ENCODE results near the gene ST6GAL1.
A peak's percentile ranks its signal among the peaks of the same experiment; 100 is the strongest.
"Not testable (repeated sequence)": the region's sequence is repeated elsewhere in the genome, so short reads cannot be mapped to it uniquely, and the experiment has no call there.

ST6GAL1 gene, protein sequence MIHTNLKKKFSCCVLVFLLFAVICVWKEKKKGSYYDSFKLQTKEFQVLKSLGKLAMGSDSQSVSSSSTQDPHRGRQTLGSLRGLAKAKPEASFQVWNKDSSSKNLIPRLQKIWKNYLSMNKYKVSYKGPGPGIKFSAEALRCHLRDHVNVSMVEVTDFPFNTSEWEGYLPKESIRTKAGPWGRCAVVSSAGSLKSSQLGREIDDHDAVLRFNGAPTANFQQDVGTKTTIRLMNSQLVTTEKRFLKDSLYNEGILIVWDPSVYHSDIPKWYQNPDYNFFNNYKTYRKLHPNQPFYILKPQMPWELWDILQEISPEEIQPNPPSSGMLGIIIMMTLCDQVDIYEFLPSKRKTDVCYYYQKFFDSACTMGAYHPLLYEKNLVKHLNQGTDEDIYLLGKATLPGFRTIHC

DNA sequence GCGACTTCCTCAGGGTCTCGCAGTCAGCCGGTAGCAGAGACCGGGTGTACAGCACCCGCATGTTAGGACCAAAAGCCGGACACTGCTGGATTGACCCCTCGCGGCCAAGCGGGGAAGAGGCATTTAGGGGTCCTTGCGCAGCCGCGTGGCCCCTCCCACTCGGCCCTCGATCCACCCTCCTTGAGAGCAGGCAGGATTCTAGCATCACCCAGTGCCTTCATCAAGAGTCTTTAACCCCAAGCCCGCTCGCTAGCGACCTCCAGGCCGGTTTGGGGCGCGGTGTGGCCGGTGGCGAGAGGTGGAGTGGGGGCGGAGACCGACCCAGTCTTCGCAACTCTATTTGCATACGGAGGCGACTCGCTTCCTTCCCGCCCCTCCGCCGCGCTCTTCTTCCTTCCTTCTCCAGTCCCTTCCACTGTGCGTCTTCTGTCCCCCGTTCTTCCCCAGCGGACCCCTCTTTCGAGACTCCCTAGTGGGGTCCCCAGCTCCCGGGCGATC lies at the start of gene ST6GAL1:
Gene ST6GAL1 (plus strand): TSS at position 384 of the 498 bp plus-strand sequence. CDS start 112,178 bp downstream, outside the sequence.
- DNase-seq (ENCODE audit: low read depth): peak; percentile 48

DNA sequence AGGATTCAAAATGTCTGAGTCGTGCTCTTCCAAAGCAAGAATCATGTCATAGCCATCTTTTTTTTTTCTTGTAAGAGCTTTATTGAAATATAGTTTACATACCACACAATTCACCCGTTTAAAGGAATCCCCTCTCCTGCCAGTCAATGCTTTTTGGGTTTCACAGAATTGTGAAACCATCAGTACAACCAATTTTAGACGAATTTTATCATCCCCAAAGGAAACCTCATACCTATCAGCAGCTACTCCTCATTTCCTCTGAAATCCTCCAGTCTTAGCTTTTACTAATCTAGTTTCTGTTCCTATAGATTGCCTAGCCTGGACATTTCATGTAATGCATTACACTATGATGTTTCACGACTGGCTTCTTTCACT lies 48.2 kb upstream of the ST6GAL1 start:
- DNase-seq (ENCODE audit: low read depth): no peak

DNA sequence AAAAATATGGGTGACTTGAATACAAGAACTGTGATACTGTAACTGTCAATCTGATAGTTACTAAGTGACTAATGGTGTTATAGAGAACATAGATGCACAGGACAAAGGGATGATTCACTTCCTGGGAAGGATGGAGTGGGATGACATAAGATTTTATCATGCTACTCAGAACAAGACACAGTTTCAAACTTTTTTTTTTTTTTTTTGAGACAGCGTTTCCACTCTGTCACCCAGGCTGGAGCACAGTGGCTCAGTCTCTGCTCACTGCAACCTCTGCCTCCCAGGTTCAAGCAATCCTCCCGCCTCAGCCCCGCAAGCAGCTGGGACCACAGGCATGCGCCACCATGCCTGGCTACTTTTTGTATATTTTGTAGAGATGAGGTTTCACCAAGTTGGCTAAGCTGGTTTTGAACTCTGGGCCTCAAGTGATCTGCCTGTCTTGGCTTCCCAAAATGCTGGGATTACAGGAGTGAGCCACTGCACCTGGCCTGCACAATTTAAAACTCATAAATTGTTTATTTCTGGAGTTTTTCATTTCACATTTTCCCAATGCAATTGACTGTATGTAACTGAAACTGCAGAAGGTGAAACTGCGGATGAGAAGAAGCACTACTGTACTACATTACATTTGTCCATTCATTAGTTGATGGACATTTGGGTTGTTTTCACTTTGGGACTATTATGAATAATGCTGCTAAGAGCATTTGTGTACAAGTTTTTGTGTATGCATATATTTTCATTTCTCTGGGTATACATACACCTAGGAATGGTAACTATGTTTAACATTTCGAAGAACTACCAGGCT lies 47.2 kb upstream of the ST6GAL1 start:
- DNase-seq (ENCODE audit: low read depth): peak; percentile 37

DNA sequence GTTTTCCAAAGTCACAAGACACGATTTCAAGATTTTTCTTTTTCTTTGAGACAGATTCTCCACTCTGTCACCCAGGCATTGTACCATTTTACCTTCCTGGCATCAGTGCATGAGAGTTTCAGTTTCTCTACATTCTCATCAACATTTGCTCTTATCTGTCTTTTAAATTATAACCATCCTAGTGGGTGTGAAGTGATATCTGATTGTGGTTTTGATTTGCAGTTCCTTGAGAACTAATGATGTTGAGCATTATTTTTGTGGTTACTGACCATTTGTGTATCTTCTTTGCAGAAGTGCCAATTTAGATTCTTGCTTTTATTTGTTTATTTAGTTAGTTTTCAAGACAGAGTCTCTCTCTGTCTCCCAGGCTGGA lies 46.7 kb upstream of the ST6GAL1 start:
- no peak for DNase-seq (ENCODE audit: low read depth)

DNA sequence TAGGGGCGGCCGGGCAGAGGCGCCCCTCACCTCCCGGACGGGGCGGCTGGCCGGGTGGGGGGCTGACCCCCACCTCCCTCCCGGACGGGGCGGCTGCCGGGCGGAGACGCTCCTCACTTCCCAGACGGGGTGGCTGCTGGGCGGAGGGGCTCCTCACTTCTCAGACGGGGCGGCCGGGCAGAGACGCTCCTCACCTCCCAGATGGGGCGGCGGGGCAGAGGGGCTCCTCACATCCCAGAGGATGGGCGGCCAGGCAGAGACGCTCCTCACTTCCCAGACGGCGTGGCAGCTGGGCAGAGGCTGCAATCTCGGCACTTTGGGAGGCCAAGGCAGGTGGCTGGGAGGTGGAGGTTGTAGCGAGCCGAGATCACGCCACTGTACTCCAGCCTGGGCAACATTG lies 45.5 kb upstream of the ST6GAL1 start:
- DNase-seq (ENCODE audit: low read depth): not testable (repeated sequence)

DNA sequence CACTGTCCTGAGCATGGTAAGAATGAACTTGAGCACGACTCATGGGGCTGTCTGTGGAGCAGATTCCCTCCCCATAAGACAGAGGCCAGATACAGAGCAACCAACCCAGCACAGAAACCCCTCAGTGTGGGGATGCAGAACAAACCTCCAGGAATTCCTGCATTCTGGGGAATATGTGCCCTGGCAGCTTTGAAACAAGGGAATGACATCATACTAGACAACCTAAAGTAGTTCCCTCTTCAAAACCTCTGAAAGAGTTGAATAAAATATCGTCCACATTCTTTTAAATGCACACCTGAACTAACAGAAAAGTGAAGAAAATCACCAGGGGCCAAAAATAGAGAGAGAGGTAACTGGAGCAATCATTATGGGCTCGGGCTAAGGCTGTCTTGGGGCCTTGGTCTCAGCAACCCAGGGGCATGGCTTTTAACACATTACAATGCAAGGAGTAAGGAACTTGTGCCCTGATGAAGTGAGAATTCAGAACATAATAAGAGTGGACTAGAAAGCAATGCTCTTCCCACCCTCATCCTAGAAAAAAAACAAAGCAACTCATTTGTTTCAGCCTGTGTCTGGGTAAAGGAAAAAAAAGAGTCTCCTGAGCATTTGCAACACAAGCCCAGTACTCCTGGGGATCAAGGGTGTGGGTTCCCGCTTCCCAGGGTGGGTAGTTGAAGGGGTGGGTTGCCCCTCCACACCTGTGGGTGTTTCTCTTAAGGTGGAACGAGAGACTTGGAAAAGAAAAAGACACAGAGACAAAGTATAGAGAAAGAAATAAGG lies 43.9 kb upstream of the ST6GAL1 start:
- DNase-seq (ENCODE audit: low read depth): no peak

DNA sequence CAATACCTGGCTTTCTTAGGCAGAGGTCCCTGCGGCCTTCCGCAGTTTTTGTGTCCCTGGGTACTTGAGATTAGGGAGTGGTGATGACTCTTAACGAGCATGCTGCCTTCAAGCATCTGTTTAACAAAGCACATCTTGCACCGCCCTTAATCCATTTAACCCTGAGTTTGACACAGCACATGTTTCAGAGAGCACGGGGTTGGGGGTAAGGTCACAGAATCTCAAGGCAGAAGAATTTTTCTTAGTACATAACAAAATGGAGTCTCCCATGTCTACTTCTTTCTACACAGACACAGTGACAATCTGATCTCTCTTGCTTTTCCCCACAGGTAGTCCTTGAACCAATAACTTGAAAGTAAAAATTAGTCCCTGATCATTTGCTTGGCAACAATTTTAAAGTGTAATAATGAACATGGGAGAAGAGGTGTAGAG lies 42.8 kb upstream of the ST6GAL1 start:
- not testable (repeated sequence) for DNase-seq (ENCODE audit: low read depth)

DNA sequence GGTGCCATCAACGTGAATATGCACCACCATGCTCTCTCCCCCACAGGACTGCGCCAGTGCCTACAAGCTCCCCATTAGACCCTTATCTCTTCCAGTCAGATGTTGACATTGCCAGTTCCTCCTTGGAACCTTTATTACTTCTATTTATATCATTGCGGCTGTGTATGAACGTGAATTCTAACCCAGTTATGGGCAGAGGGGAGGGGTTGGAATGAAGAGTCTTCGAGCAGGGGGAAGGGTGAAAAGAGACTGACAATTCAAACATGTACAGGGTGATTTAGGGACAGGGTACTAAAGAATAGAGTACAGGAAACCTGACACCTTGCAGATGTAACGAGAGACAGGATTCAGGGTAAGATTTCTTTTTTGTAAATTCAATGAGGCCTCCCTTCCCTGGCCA lies 41.8 kb upstream of the ST6GAL1 start:
- no peak for DNase-seq (ENCODE audit: low read depth)

DNA sequence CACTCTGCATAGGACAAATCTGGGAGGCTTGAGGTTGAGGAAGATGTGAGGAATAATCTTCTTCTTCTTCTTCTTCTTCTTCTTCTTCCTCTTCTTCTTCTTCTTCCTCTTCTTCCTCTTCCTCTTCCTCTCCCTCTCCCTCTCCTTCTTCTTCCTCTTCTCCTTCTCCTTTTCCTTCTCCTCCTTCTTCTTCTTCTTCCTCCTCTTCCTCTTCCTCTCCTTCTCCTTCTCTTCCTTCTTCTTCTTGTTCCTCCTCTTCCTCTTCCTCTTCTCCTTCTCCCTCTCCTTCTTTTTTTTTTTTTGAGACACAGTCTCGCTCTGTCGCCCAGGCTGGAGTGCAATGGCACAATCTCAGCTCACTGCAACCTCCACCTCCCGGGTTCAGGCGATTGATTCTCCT lies 40.6 kb upstream of the ST6GAL1 start:
- not testable (repeated sequence) for DNase-seq (ENCODE audit: low read depth)

DNA sequence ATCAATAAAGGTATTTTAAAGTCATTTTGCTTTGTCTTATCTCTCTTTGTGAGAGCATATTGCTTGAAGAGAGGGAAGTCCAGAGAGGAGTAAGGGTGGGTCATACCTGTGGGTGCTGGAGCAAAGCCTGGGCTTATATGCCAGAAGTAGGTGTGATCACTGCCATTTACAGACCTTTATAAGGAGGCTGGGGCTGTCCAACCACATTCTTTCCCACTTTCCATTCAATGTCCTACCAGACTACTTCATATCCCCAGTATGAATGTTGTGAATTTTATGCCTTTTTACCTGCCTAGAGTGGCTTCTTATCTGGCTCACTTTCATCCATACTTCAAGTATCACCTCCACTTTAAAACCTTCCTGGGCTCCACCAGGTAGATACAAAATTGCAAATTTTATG lies 39.4 kb upstream of the ST6GAL1 start:
- no peak for DNase-seq (ENCODE audit: low read depth)

DNA sequence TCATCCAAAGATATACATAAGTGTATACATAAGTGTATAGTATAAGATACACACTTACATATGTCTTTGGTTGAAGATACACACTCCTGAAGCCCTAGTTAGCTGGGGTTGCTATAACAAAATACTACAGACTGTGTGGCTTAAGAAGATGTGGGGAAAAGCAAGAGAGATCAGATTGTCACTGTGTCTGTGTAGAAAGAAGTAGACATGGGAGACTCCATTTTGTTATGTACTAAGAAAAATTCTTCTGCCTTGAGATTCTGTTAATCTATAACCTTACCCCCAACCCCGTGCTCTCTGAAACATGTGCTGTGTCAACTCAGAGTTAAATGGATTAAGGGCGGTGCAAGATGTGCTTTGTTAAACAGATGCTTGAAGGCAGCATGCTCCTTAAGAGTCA lies 37.3 kb upstream of the ST6GAL1 start:
- DNase-seq (ENCODE audit: low read depth): not testable (repeated sequence)

DNA sequence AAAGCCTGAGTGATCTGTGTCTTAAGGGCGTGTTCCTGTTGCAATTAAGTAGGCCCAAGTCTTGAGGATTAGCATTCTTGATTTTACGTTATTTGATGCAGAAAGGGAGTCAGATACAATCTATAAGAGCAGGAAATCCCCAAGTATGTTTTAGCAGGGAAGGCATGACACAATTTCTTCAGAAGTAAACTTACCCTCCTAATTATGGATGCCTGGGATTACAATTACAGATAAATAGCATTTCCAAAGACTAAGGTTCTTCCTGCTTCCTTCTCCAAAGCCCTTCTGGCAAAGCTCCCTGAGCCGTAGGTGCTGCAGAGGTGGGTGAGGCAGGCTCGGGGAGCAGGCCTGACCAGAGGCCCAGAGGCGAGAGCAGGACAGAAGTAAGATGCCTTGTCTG lies 34.9 kb upstream of the ST6GAL1 start:
- DNase-seq (ENCODE audit: low read depth): no peak

DNA sequence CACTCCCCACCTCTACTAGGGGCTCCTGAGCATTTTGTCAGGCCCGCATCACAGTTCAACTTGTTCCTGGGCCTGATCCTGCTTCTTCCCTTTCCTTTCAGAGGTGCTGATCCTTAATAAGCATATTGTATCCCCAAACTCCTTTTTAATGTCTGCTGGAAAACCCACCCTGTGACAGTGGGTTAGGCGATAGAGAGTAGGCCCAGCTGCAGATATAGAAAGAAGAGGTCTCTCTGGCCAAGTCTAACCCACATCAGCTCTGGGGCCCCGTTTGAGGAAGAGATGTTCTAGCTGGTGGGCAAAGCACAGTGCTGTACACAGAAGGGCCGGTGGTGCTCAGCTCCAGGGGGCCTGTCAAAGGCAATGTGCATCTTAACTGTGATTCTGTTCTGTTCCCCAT lies 34.3 kb upstream of the ST6GAL1 start:
- no peak for DNase-seq (ENCODE audit: low read depth)

DNA sequence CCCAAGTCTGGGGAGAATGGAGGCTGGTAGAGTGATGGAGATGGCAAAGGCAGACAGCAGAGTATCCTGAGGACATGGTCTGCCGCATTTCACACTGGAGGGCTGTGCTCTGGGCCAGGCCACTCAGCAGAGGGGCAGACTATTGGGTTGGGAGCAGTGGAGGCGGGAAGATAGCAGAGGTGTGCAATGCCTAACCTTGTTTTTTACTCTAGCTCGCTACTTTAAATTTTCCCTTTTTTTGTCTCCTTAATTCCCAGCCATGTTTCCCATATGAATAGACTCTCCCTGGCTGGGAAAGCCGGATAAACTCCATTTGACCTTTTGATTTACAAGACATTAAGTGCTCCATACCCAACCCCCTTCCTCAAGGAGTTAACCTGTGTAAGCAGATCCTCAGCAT lies 33.5 kb upstream of the ST6GAL1 start:
- DNase-seq (ENCODE audit: low read depth): no peak

DNA sequence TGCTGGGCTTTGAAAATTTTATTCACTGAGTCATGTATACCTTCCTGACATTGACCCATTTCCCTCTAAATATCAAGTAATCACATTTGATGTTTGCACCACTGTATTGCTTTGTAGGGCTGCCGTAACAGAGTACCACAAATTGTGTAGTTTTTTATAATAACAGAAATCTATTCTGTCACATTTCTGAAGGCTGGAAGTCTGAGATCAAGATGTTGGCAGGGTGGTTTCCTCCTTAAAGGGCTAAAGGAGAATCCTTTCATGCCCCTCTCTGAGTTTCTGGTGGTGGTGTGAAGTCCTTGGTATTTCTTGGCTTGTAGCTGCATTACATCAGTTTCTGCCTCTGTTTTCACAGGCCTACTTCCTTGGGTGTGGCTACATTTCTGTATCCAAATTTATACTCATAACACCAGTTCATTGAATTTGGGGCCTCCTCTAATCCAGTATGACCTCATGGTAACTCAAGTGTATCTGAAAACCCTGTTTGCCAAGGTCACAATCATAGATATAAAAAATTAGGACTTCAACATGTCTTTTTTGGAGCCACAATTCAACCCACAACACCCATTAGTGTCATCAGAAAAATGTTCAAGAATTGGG lies 29.1 kb upstream of the ST6GAL1 start:
- no peak for DNase-seq (ENCODE audit: low read depth)

DNA sequence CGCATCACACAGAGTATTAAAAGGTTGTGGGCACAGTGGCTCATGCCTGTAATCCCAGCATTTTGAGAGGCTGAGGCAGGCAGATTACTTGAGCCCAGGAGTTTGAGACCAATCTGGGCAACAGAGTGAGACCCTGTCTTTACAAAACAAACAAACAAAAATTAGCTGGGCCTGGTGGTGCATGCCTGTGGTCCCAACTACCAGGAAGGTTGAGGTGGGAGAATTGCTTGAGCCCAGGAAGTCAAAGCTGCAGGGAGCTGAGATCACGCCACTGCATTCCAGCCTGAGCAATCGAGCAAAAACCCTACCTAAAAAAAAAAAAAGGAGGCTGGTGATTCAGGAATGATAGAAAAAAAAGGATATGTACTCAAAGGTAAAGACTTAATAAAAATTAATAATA lies 28.2 kb upstream of the ST6GAL1 start:
- no peak for DNase-seq (ENCODE audit: low read depth)

DNA sequence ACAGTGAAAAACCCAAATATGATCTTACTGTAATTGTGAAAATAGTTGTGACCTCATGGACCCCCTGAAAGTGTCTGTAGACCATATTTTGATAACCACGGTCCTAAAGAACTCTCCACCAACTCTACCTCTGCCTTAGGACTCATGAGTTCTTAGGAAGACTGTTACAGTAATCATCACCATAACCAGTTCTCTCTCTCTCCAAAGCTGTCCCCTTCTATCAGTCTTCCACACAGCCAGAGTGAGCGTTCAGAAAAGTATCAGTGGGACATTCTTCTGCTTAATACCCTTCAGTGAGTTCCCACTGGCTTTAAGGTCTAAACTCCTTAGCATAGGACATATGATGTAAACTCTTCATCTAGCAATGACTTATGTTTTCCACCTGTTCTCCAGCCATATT lies 27.6 kb upstream of the ST6GAL1 start:
- DNase-seq (ENCODE audit: low read depth): no peak

DNA sequence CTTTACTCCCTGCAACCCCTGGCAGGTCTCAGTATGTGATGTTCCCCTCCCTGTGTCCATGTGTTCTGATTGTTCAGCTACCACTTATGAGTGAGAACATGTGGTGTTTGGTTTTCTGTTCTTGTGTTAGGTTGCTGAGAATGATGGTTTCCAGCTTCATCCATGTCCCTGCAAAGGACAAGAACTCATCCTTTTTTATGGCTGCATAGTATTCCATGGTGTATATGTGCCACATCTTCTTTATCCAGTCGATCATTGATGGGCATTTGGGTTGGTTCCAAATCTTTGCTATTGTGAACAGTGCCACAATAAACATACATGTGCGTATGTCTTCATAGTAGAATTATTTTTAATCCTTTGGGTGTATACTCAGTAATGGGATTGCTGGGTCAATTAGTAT lies 26.6 kb upstream of the ST6GAL1 start:
- DNase-seq (ENCODE audit: low read depth): not testable (repeated sequence)

DNA sequence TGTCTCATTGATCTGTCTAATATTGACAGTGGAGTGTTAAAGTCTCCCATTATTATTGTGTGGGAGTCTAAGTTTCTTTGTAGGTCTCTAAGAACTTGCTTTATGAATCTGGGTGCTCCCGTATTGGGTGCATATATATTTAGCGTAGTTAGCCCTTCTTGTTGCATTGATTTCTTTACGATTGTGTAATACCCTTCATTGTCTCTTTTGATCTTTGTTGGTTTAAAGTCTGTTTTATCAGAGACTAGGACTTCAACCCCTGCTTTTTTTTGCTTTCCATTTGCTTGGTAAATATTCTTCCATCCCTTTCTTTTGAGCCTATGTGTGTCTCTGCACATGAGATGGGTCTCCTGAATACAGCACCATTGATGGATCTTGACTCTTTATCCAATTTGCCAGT lies 23.3 kb upstream of the ST6GAL1 start:
- DNase-seq (ENCODE audit: low read depth): not testable (repeated sequence)

DNA sequence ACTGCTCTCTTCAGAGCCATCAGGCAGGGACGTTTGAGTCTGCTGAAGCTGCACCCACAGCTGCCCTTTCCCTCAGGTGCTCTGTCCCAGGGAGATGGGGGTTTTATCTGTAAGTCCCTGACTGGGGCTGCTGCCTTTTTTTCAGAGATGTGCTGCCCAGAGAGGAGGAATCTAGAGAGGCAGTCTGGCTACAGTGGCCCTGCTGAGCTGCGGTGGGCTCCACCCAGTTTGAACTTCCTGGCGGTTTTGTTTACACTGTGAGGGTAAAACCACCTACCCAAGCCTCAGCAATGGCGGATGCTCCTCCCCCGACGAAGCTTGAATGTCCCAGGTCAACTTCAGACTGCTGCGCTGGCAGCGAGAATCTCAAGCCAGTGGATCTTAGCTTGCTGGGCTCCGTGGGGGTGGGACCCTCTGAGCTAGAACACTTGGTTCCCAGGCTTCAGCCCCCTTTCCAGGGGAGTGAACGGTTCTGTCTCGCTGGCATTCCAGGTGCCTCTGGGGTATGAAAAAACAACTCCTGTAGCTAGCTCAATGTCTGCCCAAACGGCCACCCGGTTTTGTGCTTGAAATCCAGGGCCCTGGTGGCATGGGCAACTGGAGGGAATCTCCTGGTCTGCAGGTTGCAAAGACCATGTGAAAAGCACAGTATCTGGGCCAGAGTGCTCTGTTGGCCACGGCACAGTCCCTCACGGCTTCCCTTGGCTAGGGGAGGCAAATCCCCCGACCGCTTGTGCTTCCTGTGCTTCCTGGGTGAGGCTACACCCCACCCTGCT lies 21.1 kb upstream of the ST6GAL1 start:
- DNase-seq (ENCODE audit: low read depth): peak; percentile 41

All from stimulated activated CD4-positive, alpha-beta T cell treated with anti-CD3 and anti-CD28 coated beads, Interleukin-2, amount 100 ng/mL, for 4 hours (primary cell).